NCI-H2107 (cell line): Measurements from ENCODE around the gene RANBP17.
A peak's percentile ranks its signal among the peaks of the same experiment; 100 is the strongest.
"Not testable (repeated sequence)": the region's sequence is repeated elsewhere in the genome, so short reads cannot be mapped to it uniquely, and the experiment has no call there.

ENCODE experiments used
- DNase-seq: peaks from one replicate; lab custom pipeline; 2025; lab: John Stamatoyannopoulos, UW

RANBP17 gene

DNA sequence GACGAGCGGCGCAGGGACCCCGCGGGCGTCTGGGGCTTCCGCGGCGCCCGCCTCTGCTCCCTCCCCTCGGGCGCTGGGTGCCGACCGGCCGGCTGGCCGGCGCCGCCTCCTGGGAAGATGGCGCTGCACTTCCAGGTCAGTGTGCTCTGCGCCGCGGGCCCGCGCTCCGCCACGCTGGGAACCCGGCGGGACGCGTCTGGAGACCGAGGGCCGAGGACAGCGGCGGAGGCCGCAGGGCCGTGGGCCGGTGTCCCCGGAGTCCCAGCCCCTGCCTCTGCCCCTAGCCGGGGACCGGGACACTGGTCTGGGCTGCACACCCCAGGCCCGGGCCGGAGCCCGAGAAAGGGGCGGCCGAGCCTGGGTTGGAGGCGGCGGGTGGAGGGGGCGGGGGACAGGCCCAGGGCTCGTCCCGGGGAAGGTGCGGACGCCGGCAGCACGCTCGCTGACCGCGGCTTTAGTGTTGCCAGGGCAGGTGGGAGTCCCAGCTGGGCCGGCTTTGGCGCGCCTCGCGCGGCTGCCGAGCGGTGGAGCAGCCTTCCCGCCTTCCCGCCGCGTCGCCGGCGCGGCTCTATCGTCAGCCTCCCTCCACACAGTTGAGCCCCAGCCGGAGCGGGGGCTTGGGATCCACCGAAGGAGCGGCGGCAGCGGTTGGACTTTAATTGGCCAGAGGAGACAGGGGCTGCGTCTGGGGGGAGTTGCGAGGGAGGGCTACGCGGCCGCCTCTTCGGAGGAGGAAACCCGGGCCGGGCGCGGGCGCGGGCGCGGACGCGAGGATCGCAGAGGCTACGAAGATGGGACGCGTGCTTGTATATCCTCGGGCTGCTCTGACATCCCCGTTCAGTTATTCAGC lies at the start of gene RANBP17:
Gene RANBP17, plus strand, starts transcription at position 102 of the 850 bp plus-strand sequence.
- DNase-seq, result peak; percentile 7

DNA sequence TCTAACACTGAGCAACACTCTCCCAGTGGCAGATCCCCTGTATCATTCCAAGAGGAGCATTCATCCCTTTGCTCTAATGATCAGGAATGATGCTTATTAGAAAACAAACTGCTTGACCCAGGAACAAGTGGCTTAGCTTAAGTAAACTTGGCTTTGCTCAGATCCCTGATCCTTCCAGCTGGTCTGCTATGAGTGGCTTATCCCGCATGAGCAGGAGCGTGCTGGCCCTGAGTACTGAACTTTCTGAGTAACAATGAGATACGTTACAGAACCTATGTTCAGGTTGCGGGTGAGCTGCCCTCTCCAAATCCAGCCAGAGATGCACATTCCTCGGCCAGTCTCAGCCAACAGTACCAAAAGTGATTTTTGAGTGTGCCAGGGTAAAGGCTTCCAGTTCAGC lies 48.6 kb upstream of the RANBP17 start:
- no peak for DNase-seq

DNA sequence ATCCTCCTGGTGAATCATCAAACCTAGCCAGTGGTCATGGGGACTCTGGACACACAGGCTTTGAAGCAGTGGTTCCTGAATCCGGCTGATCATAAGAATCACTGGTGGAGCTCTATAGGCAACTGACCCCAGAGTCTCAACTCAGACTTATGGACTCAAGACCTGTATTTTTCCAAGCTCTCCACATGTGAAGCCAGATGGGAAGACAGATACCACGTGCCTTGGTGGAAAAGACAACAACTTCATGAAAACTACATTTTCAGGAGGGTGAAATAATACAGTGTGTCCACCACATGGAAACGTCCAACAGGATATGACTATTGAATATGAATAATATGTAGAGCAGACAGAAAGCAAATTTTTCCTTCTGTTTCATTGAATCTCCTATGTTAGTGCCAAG lies 44.6 kb upstream of the RANBP17 start:
- no peak for DNase-seq

DNA sequence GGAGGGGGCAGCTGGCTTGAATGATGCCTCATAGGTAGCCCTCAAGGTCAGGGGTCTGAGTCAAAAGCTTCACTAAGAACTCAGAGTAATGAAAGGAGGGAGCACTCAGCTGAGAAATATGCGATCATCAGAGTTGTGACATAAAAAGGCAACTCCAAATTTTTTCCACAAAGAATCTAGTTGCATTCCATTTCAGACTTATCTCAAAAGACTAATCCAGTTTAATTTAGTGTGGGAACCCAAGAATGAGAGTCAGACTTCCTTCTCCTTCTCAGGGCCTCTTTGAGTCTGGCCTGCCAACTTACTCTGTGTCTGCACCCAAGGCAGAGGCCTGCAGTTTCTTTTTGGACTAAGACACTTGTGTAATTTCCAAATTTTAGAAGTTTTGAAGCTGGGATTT lies 43.6 kb upstream of the RANBP17 start:
- DNase-seq, result no peak

DNA sequence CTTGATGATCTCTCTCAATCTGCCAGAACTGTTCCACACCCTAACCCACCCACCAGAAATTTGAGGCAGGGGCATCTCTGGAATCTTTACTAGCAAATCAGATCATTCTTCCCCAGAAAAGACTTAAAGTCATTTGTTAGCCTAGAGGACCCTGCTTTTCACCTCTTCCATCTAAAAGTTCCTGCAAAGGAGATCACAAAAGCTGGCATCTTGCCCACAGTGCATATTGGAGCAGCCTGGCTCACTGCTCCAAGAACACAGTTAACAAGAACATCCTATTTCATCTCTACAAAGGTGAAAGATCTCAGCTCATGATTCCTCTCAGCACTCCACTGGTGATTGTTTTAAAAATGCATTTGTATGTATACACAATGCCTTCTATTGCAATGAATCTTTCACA lies 42.0 kb upstream of the RANBP17 start:
- DNase-seq, result no peak

DNA sequence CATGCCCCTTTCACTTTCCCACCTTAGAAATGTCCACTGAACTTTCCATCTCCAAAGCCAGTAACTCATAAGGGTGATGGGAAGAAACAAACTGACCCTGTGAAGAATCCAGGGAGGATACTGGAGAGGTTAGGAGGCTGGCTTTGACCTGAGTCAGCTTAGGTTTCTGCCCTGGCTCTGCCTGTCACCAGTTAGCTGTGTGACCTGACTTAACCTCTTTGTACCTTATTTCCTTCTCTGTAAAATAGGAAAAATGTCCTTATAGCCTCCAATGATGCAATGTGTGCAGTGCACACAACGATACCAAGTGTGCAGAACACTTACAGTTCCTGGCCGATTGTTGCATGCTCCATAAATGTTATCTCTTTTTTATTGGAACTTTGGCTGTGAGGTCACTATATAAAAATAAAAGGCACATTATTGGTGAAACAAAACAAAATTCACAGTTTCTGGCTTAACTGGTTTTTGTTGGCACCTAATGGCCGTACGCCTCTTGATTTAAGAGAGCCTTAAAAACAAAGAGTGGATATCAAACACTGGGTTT lies 40.5 kb upstream of the RANBP17 start:
- no peak for DNase-seq

DNA sequence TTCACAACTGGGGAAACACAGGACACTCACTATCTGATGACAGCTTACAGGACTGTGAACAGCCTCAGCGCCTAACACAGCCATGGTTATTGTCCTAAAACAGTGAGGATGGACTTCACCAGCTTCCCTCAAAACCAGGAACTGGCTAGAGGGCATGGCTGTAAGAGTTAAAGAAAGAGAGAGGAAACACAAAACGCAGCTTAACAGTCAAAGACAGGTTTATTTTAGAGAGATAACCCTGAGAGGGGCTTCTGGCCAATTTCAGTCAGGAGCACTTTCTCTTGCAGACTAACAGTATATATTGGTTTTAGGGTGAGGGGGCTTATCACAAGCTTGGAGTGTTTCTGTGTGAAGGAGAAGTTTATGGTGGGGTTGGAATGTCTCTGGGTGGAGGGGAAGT lies 35.7 kb upstream of the RANBP17 start:
- DNase-seq, result no peak

DNA sequence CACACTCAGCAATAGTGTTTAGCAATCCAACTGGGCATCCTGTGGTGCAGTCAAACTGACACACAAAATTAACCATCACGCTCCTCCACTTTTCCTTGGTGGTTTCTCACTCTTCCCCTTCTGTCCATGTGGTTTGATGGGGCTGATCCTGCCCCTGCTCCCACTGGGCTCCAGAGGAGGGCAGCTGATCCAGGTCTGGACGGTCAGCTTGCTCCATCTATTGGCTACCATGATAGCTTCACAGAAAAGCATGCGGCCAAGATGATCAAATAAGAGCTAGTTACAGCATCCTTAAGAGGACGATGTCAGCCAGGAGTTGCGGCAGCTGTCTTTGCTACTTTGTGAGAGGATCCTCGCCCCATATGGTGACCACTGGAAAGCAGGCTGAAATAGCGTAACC lies 29.6 kb upstream of the RANBP17 start:
- no peak for DNase-seq

DNA sequence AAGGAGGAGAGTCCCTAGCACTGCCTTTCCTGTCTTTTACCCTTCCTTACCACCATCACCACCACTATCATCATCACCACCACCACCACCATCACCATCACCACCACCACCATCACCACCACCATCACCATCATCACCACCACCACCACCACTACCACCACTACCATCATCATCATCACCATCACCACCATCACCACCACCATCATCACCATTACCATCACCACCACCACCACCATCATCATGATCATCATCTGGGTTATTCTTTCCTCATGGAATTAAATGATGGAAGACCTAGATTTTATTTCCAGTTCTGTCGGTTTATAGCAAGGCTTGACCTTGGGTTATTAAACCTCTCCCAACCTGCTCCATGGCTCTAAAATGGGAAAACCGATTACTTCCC lies 27.8 kb upstream of the RANBP17 start:
- DNase-seq, result not testable (repeated sequence)

DNA sequence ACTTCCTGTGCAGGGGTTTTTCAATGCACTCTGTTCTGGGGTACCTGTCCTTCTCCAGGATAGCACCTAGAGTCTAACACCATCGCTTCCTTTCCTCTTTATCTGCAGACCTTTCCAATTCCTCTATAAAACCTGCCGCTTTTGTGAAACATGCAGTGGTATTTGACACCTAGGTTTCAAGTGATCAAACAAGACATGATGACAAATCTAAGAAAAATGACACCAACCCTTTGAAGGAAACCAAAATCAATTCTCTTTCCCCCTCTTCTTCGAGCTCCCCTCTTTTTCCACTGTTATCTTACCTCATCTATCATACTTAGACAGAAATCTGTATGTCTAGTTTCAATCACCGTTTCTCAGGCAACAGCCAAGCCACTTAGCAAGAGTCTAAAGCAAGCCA lies 25.6 kb upstream of the RANBP17 start:
- no peak for DNase-seq

DNA sequence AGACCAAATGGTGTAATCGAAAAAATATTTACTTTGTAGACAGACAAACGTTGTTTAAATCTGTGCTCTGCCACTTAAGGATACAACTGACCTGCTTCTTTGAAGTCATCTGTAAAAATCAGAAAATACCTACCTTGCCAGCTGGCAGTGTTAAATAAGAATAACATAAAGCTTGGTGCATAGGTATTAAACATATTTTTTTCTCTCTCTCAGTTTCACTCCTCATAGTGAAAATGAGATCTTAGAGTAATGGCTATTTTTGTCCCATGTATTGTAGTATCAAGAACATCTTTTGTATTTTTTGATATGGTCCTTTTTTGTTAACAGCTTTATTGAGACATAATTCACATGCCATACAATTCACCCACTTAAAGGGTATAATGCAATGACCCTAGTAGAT lies 17.9 kb upstream of the RANBP17 start:
- DNase-seq, result no peak

DNA sequence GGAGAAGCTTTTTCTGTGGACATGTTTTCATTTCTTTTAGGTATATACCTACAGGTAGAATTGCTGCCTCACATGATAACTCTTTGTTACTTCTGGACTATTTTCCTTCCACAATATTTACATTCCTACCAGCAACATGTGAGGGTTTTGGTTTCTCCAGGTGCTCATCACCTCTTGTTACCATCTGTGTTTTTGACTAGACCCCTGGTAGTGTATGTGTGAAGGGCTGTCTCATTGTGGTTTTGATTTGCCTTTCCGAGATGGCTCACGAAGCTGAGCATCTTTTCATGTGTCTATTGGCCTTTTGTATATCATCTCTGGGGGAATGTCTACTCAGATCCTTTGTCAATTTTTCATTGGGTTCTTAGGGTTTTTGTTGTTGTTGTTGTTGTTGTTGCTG lies 17.2 kb upstream of the RANBP17 start:
- no peak for DNase-seq

DNA sequence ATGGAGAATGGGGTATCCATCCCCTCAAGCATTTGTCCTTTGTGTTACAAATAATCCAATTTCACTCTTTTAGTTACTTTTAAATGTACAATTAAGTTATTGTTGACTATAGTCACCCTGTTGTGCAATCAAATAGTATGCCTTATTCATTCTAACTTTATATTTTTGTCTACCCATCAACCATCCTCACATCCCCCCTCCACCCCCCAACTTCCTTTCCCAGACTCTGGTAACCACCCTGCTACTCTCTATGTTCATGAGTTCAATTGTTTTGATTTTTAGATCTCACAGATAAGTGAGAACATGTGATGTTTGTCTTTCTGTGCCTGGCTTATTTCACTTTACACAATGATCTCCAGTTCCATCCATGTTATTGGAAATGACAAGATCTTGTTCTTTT lies 15.4 kb upstream of the RANBP17 start:
- DNase-seq, result no peak

DNA sequence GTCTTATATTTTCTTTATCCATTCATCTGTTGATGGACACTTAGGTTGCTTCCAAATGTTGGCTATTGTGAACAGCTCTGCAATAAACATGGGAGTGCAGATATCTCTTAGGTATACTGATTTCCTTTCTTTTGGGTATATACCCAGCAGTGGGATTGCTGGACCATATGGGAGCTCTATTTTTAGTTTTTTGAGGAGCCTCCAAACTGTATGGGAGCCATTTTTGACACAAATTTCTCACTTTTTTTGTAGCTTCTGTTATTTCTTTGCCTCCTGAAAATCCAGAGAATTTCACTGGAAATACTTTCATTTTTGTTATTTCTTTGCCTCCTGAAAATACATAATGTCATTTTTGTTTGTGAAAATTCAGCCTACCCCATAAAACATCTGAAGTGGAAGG lies 15.0 kb upstream of the RANBP17 start:
- no peak for DNase-seq

DNA sequence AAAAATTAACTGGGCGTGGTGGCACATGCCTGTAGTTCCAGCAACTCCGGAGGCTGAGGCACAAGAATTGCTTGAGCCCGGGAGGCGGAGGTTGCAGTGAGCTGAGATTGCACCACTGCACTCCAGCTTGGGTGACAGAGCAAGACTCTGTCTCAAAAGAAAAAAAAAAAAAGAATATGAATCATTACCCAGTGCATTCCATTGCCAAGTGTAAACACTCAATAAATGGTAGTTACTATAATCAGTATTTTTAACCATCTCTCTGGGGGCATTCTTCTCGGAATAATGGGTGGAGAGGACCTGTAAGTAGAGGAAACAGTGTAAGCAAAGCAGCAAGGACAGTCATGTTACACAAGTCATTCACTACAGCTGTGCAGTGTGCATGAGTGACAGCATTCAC lies 13.8 kb upstream of the RANBP17 start:
- DNase-seq, result no peak

DNA sequence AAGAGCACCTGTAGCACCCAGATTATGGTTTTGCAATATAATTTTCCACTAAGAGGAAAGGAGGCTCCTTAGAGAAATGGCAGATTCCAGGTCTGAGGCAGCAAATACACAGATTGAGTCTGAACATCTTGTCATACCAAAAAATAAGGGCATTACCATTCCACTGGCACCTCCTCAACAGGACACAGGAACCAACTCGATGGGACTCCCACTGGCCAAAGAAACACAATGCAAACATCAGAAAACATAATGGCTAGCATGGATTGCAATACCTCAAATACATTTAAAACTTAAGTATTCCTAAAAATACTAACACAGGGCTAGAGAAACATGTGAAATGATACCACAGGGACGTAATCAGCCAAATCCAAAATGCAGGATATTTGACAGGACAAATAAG lies 12.4 kb upstream of the RANBP17 start:
- no peak for DNase-seq

DNA sequence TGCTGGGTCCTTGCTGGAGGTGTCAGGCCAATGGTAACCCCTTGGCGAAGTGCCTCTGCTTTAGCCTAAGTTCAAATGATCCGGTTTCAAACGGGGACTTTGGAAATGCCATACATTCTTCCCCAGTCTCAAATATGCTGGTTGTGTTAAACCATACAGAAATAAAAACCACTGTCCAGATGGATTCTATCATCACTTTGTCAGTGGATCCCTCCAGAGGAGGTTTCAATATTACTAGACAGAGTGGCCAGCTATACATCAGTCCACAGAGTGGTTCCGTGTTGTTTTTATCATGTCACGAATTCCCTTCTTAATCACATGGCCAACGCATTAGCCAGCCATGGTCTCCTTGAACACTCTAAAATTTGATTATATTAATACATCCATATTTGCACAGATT lies 7.3 kb upstream of the RANBP17 start:
- DNase-seq, result no peak

DNA sequence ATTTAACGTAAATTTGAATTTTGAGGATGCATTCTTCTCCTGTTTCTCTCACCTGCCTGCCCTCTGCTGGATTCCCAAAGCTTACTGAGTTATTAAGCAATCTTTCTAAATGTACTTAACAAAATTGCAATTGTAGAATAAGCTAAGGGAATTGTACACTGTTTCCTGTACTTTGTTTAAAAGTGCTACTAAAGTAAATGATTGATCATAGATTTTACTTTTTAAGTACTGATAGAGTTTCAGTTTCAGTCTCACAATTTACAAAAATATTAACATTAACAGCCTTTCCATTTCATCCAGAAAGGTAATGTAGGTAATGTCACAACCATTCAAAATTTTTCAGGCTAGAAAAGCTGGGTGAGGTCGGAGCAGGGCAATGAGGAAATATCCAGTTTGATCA lies 4.8 kb upstream of the RANBP17 start:
- DNase-seq, result no peak

DNA sequence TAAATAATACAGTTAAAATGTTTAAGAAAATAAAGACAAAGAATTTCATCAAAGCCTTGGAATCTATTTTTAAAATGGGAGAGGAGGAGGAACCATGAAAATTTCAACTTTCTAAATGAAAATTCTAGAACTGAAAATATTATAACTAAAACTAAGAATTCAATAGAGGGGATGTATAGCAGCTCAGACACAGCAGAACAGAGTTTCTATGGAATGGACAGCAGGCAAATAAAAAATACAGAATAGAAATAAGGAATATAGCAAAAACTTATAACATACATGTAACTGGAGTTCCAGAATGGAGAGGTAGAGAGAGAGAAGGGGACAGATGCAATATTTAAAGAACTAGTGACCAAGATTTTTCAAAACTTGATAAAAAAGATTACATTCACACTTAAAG lies 1.4 kb upstream of the RANBP17 start:
- DNase-seq, result no peak

DNA sequence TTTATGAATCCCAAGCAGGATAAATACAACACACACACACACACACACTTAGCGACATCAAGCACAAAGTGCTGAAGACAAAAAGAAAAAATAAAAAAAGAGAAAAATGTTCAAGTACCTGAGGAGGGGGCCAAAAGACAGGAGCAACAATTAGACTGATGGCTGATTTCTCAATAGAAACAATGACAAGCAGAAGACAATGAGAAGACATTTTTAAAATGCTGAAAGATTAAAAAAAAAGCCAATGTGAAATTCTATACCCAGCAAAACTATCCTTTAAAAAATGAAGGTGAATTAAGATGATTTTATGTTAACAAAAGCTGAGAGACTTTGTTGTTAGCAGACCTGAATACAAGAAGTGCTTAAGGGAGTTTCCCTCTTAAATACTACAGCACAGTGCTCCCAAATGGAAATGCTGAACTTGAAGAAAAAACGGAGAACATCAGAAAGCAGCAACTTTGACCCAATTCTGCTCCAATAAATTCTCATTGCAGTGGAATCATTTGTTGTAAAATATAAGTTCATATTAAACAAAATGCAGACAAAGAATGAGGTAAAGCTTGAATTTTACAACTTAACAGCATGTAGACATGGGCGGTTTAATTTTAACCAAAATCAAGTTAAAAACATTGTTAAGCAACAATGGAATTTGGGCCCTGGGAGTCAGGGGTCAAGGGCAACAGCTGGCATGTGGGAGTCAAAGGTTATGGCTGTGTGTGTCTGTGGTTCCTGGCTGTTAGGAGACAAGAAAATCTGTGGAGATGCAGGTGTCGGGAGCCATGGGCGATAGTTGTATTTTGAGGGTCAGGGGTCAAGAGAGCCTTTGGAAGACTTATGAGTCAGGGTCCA lies 776 bp upstream of the RANBP17 start:
- no peak for DNase-seq

DNA sequence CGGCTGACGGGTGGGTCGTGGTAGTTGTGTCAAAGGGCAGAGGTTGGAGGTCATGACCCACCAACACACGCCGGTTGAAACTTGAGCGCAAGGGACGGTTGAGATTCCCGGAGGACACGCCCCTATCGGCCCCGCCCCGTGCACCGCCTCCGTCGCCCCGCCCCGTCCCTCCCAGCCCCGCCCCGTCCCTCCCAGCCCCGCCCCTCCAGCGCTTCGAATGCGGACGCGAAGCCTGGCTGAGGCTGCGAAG lies 226 bp upstream of the RANBP17 start:
- no peak for DNase-seq

DNA sequence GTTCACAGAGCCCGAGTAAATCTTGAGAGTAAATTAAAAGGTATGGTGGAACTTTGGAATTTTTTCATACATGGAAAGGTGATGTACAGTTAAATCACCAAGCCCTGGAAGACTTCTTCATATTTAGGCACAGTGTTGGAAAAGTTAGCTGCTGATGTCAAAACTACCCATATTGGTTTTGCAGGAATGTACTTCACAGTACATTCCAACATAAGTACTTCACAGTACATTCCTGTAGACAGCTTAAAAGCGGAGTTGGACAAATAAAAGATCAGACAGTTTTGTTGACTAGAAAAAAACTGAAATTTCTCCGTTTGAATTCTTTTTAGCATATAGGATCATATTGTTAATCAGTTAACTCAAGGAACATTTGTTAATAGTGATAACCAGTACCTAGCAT lies 1.8 kb downstream of the RANBP17 start:
- DNase-seq, result no peak

DNA sequence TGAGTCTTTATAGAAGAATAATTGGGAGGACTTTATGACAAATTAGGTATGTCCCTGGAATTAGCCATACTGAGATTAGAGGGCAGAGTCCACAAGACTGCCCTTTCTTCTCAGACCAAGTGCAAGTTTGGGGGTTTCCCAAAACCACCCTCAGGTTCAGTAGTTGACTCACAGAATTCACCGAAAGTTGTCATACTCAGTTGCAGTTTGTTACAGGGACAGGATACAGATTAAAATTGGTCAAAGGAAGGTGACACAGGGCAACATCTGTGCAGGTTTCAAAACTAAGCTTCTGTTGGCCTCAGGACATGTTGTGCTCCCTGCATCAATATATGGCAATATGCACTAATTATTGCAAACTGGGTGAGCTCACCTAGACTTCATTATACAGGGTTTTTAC lies 3.8 kb downstream of the RANBP17 start:
- DNase-seq, result no peak
